SK-N-SH (cell line): ENCODE data around the gene SLC7A6.

Experiments used
- EP300 ChIP-seq, 2 experiments: IDR thresholded peaks; 2 replicates each; pipeline versions ENCODE4 v1.4.0 to v1.6.1; 2012; ENCODE audit warnings: borderline replicate concordance in 1 of 2, low read depth in 1 of 2, low read length in 1 of 2
- EZH2phosphoT487 ChIP-seq: fragments of 200-600 bp; sonication (generic); IDR thresholded peaks from 2 replicates; pipeline ENCODE4 v1.6.1; 2017; ENCODE audit warnings: low read depth, mixed run types, mild to moderate bottlenecking, antibody characterized with exemption, moderate library complexity, borderline replicate concordance
- FOXM1 ChIP-seq: IDR thresholded peaks from 2 replicates; pipeline ENCODE4 v1.4.0; 2012; ENCODE audit warnings: low read depth, mild to moderate bottlenecking
- POLR2AphosphoS5 ChIP-seq: IDR thresholded peaks from 2 replicates; pipeline ENCODE4 v1.6.1; 2012; ENCODE audit warnings: low read depth, low read length
- RAD21 ChIP-seq: IDR thresholded peaks from 2 replicates; pipeline ENCODE4 v1.6.1; 2012; ENCODE audit warnings: mild to moderate bottlenecking, low read length
- SMC3 ChIP-seq: IDR thresholded peaks from 2 replicates; pipeline ENCODE4 v1.6.1; 2012; ENCODE audit warnings: low read depth, low read length, improper control_type of control experiment
- TAF1 ChIP-seq: IDR thresholded peaks from 2 replicates; pipeline ENCODE4 v1.6.1; 2012; ENCODE audit warnings: low read depth, mild to moderate bottlenecking, low read length, moderate library complexity, borderline replicate concordance
- TEAD4 ChIP-seq: IDR thresholded peaks from 2 replicates; pipeline ENCODE4 v1.4.0; 2012; ENCODE audit warnings: mild to moderate bottlenecking, borderline replicate concordance; ENCODE audit not compliant: insufficient read depth
- TF ChIP-seq, protein P1 (sequence below): fragments of 200-600 bp; sonication (generic); IDR thresholded peaks from 2 replicates; pipeline ENCODE4 v1.6.1; 2017; ENCODE audit warnings: antibody characterized with exemption, mild to moderate bottlenecking, moderate library complexity
- TF ChIP-seq, protein P2 (sequence below): IDR thresholded peaks from 2 replicates; pipeline ENCODE4 v1.4.0; 2012; ENCODE audit warnings: low read depth, borderline replicate concordance
- TF ChIP-seq, protein P3 (sequence below): IDR thresholded peaks from 2 replicates; pipeline ENCODE4 v1.4.0; 2012; ENCODE audit warnings: low read depth

DNA sequence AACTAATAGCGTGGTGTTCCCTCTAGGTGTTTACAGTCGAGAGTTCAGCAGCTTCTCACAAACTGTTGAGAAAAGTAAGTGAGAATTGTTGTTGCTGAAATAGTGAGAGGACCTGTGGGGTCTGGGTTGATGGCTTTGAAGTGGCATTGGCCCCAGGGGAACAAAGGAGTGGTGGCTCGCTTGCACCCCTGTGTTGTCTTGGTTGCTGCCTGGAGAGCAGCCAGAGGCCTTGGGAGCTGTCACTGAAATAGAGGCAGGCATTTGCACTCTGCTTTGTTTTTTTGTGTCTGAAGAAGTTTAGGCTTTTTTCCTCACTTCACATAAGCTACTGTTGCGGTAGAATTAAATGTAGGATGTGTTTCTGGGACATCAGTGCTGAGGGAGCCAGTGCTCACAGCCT is 83.3 kb downstream of the SLC7A6 start:
- TF ChIP-seq RAD21 (no peak), POLR2AphosphoS5 (no peak), TAF1 (no peak), TEAD4 (no peak), EP300 (IDR thresholded peaks at IDR 0.05; ENCODE audit: borderline replicate concordance in 1 of 2, low read depth in 1 of 2, low read length in 1 of 2) (no peak), SMC3 (no peak), FOXM1 (no peak), EZH2phosphoT487 (no peak)
- TF ChIP-seq, protein P1, sequence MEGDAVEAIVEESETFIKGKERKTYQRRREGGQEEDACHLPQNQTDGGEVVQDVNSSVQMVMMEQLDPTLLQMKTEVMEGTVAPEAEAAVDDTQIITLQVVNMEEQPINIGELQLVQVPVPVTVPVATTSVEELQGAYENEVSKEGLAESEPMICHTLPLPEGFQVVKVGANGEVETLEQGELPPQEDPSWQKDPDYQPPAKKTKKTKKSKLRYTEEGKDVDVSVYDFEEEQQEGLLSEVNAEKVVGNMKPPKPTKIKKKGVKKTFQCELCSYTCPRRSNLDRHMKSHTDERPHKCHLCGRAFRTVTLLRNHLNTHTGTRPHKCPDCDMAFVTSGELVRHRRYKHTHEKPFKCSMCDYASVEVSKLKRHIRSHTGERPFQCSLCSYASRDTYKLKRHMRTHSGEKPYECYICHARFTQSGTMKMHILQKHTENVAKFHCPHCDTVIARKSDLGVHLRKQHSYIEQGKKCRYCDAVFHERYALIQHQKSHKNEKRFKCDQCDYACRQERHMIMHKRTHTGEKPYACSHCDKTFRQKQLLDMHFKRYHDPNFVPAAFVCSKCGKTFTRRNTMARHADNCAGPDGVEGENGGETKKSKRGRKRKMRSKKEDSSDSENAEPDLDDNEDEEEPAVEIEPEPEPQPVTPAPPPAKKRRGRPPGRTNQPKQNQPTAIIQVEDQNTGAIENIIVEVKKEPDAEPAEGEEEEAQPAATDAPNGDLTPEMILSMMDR, result no peak
- TF ChIP-seq, protein P2, sequence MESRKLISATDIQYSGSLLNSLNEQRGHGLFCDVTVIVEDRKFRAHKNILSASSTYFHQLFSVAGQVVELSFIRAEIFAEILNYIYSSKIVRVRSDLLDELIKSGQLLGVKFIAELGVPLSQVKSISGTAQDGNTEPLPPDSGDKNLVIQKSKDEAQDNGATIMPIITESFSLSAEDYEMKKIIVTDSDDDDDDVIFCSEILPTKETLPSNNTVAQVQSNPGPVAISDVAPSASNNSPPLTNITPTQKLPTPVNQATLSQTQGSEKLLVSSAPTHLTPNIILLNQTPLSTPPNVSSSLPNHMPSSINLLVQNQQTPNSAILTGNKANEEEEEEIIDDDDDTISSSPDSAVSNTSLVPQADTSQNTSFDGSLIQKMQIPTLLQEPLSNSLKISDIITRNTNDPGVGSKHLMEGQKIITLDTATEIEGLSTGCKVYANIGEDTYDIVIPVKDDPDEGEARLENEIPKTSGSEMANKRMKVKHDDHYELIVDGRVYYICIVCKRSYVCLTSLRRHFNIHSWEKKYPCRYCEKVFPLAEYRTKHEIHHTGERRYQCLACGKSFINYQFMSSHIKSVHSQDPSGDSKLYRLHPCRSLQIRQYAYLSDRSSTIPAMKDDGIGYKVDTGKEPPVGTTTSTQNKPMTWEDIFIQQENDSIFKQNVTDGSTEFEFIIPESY, result no peak
- TF ChIP-seq, protein P3, sequence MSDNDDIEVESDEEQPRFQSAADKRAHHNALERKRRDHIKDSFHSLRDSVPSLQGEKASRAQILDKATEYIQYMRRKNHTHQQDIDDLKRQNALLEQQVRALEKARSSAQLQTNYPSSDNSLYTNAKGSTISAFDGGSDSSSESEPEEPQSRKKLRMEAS, result no peak
